HG02943 (cell line): ENCODE measurements around the gene SMPD3.

Experiments
- ATAC-seq: cut with Tn5 transposase; IDR thresholded peaks from one replicate; pipeline ENCODE4 v1.9.1; 2021; ENCODE audit warnings: mild to moderate bottlenecking, low read depth, moderate library complexity; ENCODE audit not compliant: unreplicated experiment

The SMPD3 gene

GRCh38 chr16:68344252-68344651, 104.1 kb downstream of the SMPD3 start:
- no peak for ATAC-seq

DNA sequence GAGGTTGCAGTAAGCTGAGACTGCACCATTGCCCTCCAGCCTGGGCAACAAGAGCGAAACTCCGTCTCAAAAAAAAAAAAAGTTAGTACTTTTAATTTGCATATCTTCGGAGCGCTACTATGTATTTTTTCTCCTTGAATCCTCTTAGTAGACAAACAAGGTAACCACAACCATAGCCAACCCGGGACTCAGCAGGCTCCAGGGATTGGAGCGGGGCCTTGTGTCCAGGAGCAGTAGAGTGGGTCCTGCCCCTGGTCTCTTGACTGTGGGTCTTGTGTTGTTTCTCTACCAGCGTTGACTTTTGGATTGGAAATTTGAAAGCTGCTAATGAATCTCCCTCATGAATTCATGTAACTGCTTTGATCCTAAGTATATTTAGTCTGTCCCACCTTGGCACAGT, 105.2 kb downstream of the SMPD3 start:
- ATAC-seq = no peak

DNA sequence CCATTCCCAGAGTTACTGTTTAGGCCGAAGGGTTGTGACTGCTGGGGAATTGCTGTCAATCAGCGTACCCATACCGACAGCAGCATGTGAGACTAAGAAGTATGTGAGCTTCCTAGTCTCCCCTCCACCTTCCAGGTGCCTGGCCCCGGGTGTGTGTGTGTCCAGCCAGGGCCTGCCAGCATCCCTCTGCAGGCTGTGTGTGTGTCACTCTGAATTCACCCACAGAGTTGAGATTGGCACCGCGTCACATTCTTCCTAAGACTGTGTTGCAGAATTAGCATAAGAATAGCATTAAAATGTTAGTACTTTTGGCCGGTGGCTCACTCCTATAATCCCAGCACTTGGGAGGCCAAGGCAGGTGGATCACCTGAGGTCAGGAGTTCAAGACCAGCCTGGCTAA, 105.7 kb downstream of the SMPD3 start:
- no peak for ATAC-seq

DNA sequence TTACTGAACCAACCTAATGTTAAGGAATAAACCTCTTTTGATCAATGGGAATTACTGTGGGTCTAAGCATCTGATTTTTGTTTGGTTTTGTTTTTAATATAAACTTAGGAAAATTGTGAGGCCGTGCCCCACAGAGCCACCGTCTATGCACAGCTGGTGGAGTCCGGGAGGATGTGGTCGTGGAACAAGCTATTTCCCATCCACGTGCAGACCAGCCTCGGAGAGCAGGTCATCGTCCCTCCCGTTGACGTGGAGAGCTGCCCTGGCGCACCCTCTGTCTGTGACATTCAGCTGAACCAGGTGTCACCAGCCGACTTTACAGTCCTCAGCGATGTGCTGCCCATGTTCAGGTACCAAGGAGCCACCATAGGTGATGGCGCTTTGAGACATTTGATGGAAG, 109.1 kb downstream of the SMPD3 start:
- no peak for ATAC-seq

DNA sequence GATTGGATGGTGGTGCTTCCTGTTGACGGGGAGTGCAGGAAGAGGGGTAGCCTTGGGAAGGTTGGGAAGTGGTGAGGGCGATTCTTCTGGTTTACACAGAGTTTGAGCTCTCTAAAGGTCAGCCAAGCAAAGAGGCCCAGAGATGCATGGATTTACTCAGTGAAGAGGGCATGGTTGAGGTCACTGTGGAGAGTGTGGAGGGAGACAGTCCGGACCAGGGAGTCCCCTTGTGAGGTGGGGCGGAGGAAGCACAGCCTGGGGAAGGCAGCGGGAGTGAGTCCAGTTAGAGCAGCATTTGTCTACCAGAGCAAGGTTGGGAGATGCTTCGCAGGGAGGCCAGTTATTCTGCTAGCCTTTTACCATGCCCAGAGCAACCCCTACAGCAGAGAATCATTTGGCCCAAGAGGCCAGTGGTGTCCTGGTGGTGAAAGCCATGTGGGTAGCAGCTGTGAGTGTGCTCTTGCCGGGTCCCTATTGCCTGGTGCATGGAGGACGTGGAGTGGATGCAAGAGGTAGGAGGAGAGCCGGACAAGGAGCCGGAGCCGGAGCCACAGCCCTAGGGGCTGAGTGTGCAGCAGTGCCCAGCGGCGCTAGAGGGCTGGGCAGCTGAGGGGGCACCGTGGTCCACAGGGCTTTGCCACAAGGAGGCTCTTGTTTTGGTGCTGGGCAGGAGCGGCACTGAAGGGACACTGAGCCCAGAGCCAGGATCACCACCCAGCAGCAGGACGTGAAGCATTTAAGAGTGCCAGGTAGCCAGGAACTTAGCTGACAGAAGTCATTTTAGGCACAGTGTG, 109.8 kb downstream of the SMPD3 start:
- no peak for ATAC-seq

DNA sequence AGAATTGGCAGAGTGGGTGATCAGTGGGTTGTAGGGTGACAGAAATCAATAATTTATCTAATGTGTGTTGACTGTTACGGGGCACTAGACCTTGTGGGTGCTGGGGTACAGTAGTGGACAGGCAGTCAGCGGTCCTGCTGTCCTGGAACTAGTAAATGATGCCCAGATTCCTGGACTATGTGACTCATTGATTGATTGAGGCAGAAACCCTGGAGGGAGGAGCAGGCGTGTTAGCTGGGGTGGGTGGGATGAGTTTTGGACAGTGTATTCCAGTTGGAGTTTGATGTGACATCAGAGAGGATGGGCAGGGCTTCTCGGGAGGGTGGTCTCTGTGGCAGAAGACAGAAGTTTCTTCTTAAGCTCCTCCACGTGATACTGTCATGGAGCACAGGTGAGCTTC, 113.1 kb downstream of the SMPD3 start:
- ATAC-seq = no peak

- no peak for ATAC-seq
Observed at GRCh38 chr16:68332411-68333121, 115.7 kb downstream of the SMPD3 start.

- ATAC-seq = no peak
Observed at GRCh38 chr16:68331879-68332410, 116.4 kb downstream of the SMPD3 start.

DNA sequence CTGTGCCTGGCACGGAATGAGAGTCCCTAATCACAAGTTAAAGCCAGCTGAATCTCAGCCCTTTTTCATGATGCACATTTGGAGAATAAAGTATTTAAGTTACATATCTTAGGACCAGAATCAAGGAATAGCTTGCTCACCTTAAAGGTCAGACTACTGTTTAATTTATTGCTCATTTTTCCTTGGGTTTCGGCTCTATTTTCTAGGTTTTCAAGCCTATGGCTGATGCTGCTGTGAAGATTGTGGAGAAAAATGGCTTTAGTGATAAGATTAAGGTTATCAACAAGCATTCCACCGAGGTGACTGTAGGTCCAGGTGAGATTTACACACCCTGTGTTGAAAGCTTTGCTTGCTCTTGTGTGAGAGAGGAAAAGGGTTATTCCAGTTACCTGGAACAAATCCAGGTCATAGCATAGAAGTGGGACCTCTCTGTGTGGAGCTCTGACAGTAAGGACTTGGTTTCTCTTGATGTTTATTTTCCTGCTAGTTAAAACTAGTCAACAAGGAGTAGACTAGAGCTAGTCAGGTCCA, 119.4 kb downstream of the SMPD3 start:
- no peak for ATAC-seq

DNA sequence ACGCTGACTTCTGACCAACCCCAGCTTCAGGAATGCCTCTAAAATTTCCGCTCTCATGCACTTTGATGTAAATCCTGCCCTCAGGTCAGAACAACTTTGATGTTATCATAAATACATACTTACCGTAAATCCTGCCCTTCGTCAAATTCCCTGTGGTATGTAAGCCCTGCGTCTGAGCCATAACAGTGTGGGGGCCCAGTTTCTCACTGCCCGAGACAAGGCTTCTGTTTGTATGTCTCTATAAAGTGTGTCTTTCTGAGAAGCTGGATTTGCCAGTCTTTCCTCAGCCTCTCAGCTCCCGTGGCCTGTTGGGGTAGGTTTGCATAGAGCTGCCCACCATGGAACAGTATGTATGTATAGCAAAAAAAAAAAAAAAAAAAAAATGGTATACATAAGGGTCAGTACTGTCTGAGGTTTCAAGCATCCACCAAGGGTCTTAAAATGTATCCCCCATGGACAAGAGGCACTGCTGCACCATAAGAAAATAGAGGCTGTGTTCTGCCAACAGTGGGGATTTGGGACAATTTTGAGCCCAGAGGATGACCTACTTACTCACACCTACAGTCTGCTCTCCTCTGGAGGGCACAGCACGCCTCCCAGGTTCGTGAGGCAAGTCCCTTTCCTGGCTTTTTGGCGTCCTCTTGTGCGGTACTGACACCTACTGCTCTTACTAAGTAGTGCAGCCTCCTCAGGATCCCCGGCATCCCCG, 120.0 kb downstream of the SMPD3 start:
- ATAC-seq = no peak

DNA sequence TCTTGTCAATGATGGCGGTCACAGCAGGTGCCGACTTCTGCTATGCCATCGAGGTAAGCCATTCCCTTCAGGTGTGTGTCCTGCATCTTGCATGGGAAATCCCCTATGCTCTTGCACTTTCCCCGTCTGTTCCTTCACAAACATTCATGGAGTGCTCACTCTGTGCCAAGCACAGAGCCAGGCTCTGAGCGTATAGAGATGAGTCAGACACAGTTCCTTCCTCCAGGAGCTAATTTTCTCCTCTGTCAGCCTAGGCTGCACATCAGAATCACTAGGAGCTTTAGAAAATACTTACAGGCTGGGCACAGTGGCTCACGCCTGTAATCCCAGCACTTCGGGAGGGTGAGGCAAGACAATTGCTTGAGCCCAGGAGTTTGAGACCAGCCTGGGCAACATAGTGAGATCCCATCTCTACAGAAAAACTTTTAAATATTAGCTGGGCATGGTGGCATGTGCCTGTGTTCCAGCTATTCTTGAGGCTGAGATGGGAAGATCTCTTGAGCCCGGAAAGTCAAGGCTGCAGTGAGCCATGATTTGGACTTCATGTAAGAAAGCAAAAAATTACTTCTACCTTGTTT, 123.4 kb downstream of the SMPD3 start:
- no peak for ATAC-seq

DNA sequence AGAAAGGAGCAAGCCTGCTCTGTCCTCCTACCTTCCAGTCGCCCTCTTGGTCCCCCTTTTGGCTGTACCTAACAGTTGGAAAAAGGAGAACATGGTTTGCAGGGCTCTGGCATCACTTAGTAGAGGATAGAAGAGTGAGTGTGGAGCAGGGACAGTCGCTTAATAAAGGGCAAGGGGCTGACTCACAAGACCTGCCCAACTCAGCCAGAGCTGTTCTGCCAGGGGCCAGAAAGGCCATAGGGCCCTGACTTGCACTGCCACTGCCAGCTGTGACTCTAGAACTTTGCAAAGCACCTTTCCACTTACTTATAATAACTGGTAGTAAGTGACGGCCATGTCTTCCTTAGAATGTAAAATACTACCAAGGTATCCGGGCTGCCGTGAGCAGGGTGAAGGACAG, 124.0 kb downstream of the SMPD3 start:
- no peak for ATAC-seq

DNA sequence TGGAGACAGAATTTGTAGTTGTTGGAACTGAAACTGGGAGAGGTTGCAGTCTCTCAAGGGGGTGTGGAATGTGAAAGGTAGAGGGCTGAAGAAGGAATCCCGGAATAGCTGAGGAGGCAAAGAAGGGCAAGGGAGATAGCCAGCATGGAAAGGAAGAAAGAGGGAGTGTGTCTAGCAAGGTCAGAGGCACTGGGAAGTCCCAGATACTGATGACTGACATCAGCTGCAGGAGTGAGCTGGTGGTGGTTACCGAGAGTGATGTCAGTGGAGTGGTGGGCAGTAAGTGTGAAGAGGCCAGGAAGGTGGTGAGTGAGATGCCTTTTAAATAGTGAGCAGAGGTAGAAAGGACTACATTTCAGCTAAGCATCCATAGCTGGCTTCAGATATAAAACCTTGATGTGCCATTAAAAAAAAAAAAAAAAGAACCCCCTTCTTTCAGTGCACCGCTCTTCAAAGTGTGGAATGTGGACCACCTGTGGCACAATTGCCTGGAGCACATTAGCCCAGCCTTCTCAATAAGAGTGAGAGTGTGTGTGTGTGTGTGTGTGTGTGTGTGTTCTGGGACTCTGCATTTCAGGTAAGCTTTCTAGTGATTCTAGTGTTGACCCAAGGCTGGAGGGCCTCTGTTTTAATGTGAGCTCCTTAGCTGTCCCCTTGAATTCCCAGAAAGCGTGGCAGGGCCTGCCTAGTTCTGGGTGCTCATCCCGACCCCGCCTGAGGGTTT, 129.0 kb downstream of the SMPD3 start:
- no peak for ATAC-seq

DNA sequence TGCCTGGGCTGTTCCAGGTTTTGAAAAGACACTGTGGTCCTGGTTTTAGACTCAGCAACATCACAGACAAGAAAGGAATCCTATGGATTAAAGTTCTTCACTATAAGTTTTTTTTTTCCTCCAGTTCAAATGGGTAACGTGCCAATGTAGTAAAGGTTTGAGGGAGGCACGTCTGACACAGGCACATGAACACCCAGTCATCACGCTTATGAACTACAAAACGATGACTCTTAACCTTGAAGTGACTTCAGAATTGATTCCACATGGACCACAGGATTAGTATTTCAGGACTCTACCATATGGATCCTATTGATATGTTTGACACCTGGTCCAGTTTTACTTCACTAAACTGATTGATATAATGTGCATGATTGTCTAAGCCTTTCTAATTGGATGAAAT, 135.2 kb downstream of the SMPD3 start:
- no peak for ATAC-seq

DNA sequence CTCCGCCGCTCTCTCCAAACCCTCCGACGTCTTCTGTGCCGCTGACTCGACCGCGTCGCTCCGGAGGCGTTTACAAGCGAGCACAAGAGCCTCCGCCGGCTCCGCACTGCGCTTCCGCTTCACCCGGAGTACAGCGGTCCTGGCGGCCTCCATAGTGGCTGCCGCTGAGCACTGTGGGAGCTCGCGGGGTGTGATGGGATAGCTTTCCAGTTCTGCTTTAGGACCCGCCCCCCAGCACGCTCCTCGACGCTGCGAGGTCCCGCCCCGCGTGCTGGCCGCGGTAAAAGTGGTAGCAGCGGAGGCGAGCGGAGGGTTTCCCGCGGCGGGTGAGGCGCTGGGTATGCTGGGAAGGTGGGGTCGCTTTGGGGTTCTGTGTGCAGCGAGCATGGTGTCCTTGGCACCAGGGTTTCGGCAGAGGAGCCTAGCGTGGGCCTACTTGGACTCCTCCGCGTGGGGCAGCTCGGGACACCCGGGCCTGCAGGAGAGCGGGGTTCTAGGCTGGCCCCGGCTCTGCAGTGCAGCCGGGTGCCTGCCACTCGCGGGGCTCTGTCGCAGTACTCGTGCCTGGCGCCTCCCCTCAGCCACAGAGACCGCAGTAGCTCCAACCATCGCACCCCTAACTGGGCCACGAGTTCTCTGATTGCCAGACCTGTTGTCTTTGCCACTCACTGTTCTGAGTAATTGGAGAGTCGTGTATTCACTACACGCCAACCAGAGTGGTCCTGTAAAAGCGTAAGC, 137.4 kb downstream of the SMPD3 start, which contains the start of the genes PRMT7 and SLC7A6OS:
Gene PRMT7 (plus strand): TSS at position 246 of the 738 bp plus-strand sequence. CDS start 4,961 bp downstream, outside the sequence.
Gene SLC7A6OS (minus strand): TSS at position 173 of the 738 bp plus-strand sequence. CDS start 20 bp downstream, at position 153.
- peak; percentile 97 for ATAC-seq

DNA sequence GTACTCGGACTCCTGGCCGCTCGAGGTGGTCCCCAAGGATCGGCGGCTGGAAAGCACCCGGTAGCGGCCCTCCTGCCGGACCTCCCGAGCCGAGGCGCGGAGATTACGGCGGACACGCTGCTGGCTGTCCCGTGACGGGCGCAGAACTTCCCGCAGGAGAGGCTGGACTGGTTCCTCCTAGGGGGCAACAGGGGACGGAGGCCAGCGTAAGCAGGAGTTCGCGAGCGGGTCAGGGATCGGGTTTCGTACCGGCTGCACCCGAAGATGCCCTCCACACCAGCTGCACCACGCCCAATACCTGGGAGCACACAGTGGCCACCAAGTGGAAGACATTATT, 137.9 kb downstream of the SMPD3 start:
- peak; percentile 30 for ATAC-seq

DNA sequence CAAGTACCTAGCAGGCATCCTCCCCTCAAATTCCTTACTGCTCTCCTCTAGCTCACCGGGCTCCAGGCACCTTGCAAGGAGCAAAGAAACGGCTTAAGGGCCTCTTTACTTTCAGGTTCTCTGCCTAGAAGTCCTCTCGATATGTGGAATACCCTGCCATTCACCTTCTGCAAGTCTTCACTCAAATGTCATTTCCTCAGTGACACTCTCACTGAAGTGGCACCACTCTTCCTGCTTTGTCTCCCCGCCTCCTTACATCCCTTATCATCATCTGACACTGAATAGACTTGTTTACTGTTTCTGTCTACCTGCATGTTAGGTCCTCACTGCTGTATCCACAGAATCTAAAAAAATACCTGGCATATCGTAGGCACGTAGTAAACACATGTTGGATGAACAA, 138.5 kb downstream of the SMPD3 start:
- ATAC-seq = no peak
